Measurements from ENCODE around the gene DENND1B.
"Not testable (repeated sequence)": the region's sequence is repeated elsewhere in the genome, so short reads cannot be mapped to it uniquely, and the experiment has no call there.

The DENND1B gene

GRCh38 chr1:197755553-197755952 is 19.7 kb downstream of the DENND1B start:
- POLR2A ChIA-PET, result interaction anchor here (0.7 kb wide), 1 partner anchor 13 kb away, joined by 3 read pairs; no protein-coding TSS in a partner anchor
- not testable (repeated sequence) for H3K27ac ChIP-seq (ENCODE audit: extremely low read depth, low read depth, low read length); H3K9me3 ChIP-seq (ENCODE audit: control insufficient read depth, insufficient read depth, low read depth, low read length); H3K36me3 ChIP-seq (ENCODE audit: control insufficient read depth in 2 of 2, insufficient read depth in 1 of 2, low read length in 2 of 2); H3K4me1 ChIP-seq (ENCODE audit: control insufficient read depth, insufficient read depth, low read length); H3K4me3 ChIP-seq (ENCODE audit: low read depth, low read length)
- CTCF ChIA-PET, result interaction anchor here (0.6 kb wide), 1 partner anchor 12 kb away, joined by 3 read pairs; no protein-coding TSS in a partner anchor

- CTCF ChIA-PET; H3K9me3 ChIP-seq (ENCODE audit: control insufficient read depth, insufficient read depth, low read depth, low read length); H3K27ac ChIP-seq (ENCODE audit: extremely low read depth, low read depth, low read length); POLR2A ChIA-PET; H3K36me3 ChIP-seq (ENCODE audit: control insufficient read depth in 2 of 2, insufficient read depth in 1 of 2, low read length in 2 of 2); H3K4me1 ChIP-seq (ENCODE audit: control insufficient read depth, insufficient read depth, low read length); H3K4me3 ChIP-seq (ENCODE audit: low read depth, low read length): not testable (repeated sequence)
- peak; percentile 63 for TF ChIP-seq ZNF146 (tag by site-specific recombination; IDR thresholded peaks at IDR 0.05)
- TF ChIP-seq ZNF202 (tag by site-specific recombination; IDR thresholded peaks at IDR 0.05; ENCODE audit: borderline replicate concordance), result peak; percentile 90
- TF ChIP-seq ZNF580 (tag by site-specific recombination; IDR thresholded peaks at IDR 0.05), result 0 out of 2 replicates have a peak, but pooled peaks have one; percentile 25
These were observed 22.6 kb downstream of the DENND1B start for GRCh38 chr1:197752652-197753164.

GRCh38 chr1:197750366-197750765 is 24.9 kb downstream of the DENND1B start:
- Histone ChIP-seq H3K27ac (ENCODE audit: extremely low read depth, low read depth, low read length) (no peak overlapping the region), H3K4me1 (ENCODE audit: control insufficient read depth, insufficient read depth, low read length) (no peaks in the 10 kb centered on the region; the same call in 1 of the 2 replicates), H3K4me3 (ENCODE audit: low read depth, low read length) (no peak overlapping the region), H3K36me3 (ENCODE audit: control insufficient read depth in 2 of 2, insufficient read depth in 1 of 2, low read length in 2 of 2) (peaks cover 0 to 5% of the 10 kb centered on the region in 2 experiments; a peak in 1 of 3 replicates), H3K9me3 (ENCODE audit: control insufficient read depth, insufficient read depth, low read depth, low read length) (no peaks in the 10 kb centered on the region)
- POLR2A ChIA-PET, result no interaction called here
- TF ChIP-seq GLI4 (tag by site-specific recombination; IDR thresholded peaks at IDR 0.05) (no peak), ZNF24 (tag by site-specific recombination; IDR thresholded peaks at IDR 0.05) (no peak), ZNF571 (tag by site-specific recombination; IDR thresholded peaks at IDR 0.05) (no peak), ZNF341 (tag by site-specific recombination; IDR thresholded peaks at IDR 0.05; ENCODE audit: low read depth) (no peak), ZXDB (tag by site-specific recombination; IDR thresholded peaks at IDR 0.05) (no peak), ZNF350 (tag by site-specific recombination; IDR thresholded peaks at IDR 0.05) (no peak), ZNF660 (tag by site-specific recombination; IDR thresholded peaks at IDR 0.05) (no peak), ZNF610 (tag by site-specific recombination; IDR thresholded peaks at IDR 0.05; ENCODE audit: borderline replicate concordance) (no peak), ZNF416 (tag by site-specific recombination; IDR thresholded peaks at IDR 0.05) (no peak), ZNF335 (tag by site-specific recombination; conservative IDR thresholded peaks at IDR 0.05) (no peak), ZBTB49 (tag by site-specific recombination; IDR thresholded peaks at IDR 0.05; ENCODE audit: low read depth) (no peak), KLF17 (tag by site-specific recombination; IDR thresholded peaks at IDR 0.05) (no peak), ZBTB10 (tag by site-specific recombination; IDR thresholded peaks at IDR 0.05) (no peak), ZNF133 (tag by site-specific recombination; IDR thresholded peaks at IDR 0.05) (no peak), ZNF426 (tag by site-specific recombination; IDR thresholded peaks at IDR 0.05) (no peak), ZNF549 (tag by site-specific recombination; IDR thresholded peaks at IDR 0.05) (no peak), ZNF48 (tag by site-specific recombination; IDR thresholded peaks at IDR 0.05) (no peak), ZNF26 (tag by site-specific recombination; IDR thresholded peaks at IDR 0.05) (no peak)
- CTCF ChIA-PET, result interaction anchor here (0.7 kb wide), 1 partner anchor 21 kb away, joined by 4 read pairs; no protein-coding TSS in a partner anchor
